Body of pancreas (tissue), 4 donors: ENCODE results near the gene CD164L2. TPM values are rescaled to one million over a fixed set of nuclear protein-coding genes. Genes with fewer than 3 reads are reported as not detected.

Experiments
- ATAC-seq: fragments of 150-250 bp; one replicate; pipeline ENCODE4 v1.9.1; 2016
- DNase-seq, 4 donors: peaks; one replicate each; pipeline ENCODE4 v3.0.0-alpha.2; 2019
- H3K27ac ChIP-seq, 4 donors: fragments of 200-600 bp; sonication (generic); 1 replicate in 3 of 4; 2 replicates in 1 of 4; pipeline versions ENCODE4 v1.5.1 to v1.6.1; 2016 to 2019; ENCODE audit warnings: mild to moderate bottlenecking in 1 of 4, mixed read lengths in 1 of 4, moderate library complexity in 1 of 4
- H3K27me3 ChIP-seq, 2 donors: fragments of 200-600 bp; sonication (generic); one replicate each; pipeline ENCODE4 v1.6.0; 2016; ENCODE audit warnings: mild to moderate bottlenecking in 1 of 2
- H3K36me3 ChIP-seq, 2 donors: fragments of 200-600 bp; sonication (generic); replicated peaks in 1 of 2; 2 replicates each; pipeline ENCODE4 v1.5.1; 2016; ENCODE audit warnings: low read depth in 2 of 2; ENCODE audit not compliant: insufficient read depth in 1 of 2
- H3K4me1 ChIP-seq: fragments of 200-600 bp; sonication (generic); one replicate; pipeline ENCODE4 v1.6.0; 2016
- H3K4me3 ChIP-seq, 2 donors: fragments of 200-600 bp; sonication (generic); 1 replicate in 1 of 2; 2 replicates in 1 of 2; pipeline ENCODE4 v1.5.1; 2016 to 2019
- H3K9me3 ChIP-seq, 3 donors: fragments of 200-600 bp; sonication (generic); 1 replicate in 2 of 3; 2 replicates in 1 of 3; pipeline ENCODE4 v1.5.1; 2016
- POLR2A ChIP-seq, 3 donors: fragments of 450-650 bp; IDR thresholded peaks; one replicate each; pipeline ENCODE4 v1.6.1; 2016; ENCODE audit warnings: antibody characterized with exemption in 3 of 3, mild to moderate bottlenecking in 2 of 3
- WGBS, 2 donors: methylation state at CpG; one replicate each; pipeline ENCODE4 v1.1.5; 2017; 5-methylcytosine and 5-hydroxymethylcytosine counted together
- intact Hi-C: fragments of 100-400 bp; cut with DNase I; formaldehyde crosslinking; loops from one replicate; pipeline ENCODE4 v1.15.1; 2023
- total RNA-seq, 2 donors: library from RNA; depleted of rRNA; stranded (reverse); fragments of >200 nt; gene quantifications; one replicate each; pipeline ENCODE4 v1.1.0, GENCODE V29; 2016
- TF ChIP-seq, protein P1 (sequence below), 7 experiments: fragments of 450-650 bp in 4 of 7; fragments of 200-600 bp in 3 of 7; sonication (generic) in 3 of 7; IDR thresholded peaks; one replicate each; pipeline ENCODE4 v1.5.1; 2016 to 2019; ENCODE audit warnings: antibody characterized with exemption in 7 of 7

Gene CD164L2
- total RNA-seq, 2 donors from 2014 or later = 1.3 TPM; not detected in 1

DNA sequence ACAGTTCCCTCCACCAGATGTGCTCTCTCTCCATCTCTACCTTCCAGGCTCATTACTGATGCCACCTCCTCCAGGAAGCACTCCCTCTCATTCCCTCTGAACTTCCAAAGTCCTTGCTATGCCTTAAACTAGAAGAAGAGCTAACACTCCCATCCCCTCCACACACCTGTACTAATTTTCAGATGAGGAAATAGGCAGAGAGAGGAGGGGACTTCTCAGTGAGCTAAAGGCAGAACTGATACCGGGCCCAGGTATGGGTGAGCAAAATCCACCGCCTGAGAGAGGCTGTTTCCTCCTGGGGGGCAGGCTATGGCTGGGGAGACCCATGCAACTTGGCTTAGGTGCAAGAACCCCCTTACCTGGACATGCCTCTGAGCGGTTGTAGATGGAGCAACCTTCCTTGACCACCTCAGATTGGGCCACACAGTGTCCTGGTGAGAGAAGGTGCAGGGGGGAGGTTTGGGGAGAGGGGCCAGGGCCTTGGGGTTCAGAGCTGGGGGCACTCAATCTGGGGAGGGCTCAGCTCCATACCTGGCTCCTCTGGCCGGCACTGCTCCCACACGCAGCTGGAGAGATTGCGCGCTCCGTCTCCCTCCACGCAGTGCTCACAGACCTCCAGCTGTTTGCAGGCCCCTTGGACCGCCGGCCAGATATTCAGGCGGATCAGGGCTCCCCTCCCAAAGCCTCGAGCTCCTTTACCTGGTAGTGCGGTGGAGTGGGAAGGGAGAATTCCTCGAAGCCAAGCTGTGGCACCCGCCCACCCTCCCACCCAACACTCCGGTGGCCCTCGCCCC is 967 bp downstream of the CD164L2 start:
- DNase-seq = no peak
- no peak overlapping the region for H3K27ac ChIP-seq
- no peaks in the 10 kb centered on the region for H3K9me3 ChIP-seq
- H3K4me3 ChIP-seq = no peak overlapping the region
- no peak for ATAC-seq
- H3K36me3 ChIP-seq = no peaks in the 10 kb centered on the region
- 77 to 84% methylated on average over 10 to 18 of the region's 18 CpGs for WGBS, 2 donors
- peaks cover 12% of the 10 kb centered on the region for H3K4me1 ChIP-seq
- TF ChIP-seq POLR2A (IDR thresholded peaks at IDR 0.05) = no peak
- TF ChIP-seq, protein P1, sequence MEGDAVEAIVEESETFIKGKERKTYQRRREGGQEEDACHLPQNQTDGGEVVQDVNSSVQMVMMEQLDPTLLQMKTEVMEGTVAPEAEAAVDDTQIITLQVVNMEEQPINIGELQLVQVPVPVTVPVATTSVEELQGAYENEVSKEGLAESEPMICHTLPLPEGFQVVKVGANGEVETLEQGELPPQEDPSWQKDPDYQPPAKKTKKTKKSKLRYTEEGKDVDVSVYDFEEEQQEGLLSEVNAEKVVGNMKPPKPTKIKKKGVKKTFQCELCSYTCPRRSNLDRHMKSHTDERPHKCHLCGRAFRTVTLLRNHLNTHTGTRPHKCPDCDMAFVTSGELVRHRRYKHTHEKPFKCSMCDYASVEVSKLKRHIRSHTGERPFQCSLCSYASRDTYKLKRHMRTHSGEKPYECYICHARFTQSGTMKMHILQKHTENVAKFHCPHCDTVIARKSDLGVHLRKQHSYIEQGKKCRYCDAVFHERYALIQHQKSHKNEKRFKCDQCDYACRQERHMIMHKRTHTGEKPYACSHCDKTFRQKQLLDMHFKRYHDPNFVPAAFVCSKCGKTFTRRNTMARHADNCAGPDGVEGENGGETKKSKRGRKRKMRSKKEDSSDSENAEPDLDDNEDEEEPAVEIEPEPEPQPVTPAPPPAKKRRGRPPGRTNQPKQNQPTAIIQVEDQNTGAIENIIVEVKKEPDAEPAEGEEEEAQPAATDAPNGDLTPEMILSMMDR (IDR thresholded peaks at IDR 0.05) = no peak
- intact Hi-C loops = no loop called here
- no peaks in the 10 kb centered on the region for H3K27me3 ChIP-seq

DNA sequence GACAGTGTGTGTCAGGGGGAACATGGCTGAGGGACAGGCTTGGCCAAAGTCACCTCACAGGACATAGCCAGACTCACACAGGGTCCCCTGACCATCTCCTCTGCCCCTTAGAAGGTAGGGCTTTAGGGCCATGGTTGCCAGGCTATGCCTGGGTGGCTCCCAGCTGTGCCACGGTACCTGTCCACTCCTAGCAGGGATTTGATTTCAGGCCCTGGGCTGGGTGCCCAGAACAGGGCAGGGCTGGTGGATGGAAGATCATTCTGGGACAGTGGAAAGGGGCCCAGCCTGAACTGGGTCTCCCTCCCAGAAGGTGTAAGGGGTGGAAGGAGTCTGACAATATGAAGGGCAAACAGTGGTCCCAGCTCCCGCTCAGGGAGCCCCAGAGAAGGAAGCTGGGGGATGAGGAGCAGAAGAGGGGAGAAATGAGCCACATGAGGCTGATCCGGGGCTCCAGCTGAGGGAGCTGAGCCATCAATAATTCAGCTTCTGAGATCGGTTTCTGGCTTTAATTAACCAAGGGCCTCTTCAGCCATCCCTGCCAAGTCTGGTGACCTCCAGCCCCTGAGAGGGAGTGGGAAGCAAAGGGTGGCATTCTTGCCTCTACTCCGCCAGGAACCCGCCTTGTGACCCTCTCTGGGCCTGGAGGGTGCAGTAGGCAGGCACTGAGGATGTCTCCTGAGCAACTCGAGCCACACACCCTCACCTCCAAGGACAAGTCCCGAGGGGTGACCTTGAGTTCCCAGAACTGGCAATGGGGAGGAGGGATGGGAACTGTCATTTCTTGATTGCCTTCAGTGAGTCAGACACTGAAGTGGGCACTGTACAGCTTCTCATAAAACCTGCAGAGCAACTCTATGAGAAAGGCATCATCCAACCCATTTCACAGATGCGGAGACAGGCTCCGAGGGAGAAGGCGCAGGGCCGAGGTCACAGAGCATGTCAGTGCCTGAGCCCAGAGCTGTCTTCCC is 2.1 kb downstream of the CD164L2 start:
- Histone ChIP-seq H3K9me3 (no peaks in the 10 kb centered on the region), H3K4me3 (no peak overlapping the region), H3K27ac (no peak overlapping the region), H3K27me3 (no peaks in the 10 kb centered on the region), H3K4me1 (peaks cover 12% of the 10 kb centered on the region), H3K36me3 (no peaks in the 10 kb centered on the region)
- intact Hi-C loops = no loop called here
- DNase-seq = no peak
- ATAC-seq = no peak
- WGBS, 2 donors = 67% methylated on average over 10 to 12 of the region's 12 CpGs
- TF ChIP-seq, protein P1 (IDR thresholded peaks at IDR 0.05) = no peak
- TF ChIP-seq POLR2A (IDR thresholded peaks at IDR 0.05) = no peak

DNA sequence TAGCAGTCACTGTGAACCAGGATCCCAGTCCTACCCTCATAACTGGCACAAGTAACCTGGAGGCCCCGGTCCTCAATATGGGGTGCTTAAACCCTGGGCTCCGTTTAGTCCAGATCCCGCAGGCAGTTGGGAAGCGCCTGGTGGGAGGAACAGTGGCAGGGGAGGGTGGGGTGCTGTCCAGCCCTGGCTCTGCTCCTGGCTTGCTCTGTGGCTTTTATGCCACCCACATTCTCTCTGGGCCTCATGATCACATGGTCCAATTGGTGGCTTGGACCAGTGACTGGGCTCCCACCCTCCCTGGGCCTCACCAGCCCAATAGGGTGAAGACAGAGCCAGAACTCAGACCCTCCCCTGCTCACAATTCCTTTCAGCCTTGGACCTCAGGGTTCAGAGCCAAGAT is 2.9 kb downstream of the CD164L2 start:
- intact Hi-C loops = no loop called here
- ATAC-seq (no peak), DNase-seq (no peak)
- Histone ChIP-seq H3K36me3 (no peaks in the 10 kb centered on the region), H3K27ac (no peak overlapping the region), H3K9me3 (no peaks in the 10 kb centered on the region), H3K4me1 (peaks cover 12% of the 10 kb centered on the region), H3K4me3 (no peak overlapping the region), H3K27me3 (no peaks in the 10 kb centered on the region)
- 94% methylated on average over 3 of the region's 4 CpGs; no CpG with 5 or more reads in 1 of the 2 donors for WGBS, 2 donors
- no peak for TF ChIP-seq POLR2A (IDR thresholded peaks at IDR 0.05)
- TF ChIP-seq, protein P1 (IDR thresholded peaks at IDR 0.05) = no peak

DNA sequence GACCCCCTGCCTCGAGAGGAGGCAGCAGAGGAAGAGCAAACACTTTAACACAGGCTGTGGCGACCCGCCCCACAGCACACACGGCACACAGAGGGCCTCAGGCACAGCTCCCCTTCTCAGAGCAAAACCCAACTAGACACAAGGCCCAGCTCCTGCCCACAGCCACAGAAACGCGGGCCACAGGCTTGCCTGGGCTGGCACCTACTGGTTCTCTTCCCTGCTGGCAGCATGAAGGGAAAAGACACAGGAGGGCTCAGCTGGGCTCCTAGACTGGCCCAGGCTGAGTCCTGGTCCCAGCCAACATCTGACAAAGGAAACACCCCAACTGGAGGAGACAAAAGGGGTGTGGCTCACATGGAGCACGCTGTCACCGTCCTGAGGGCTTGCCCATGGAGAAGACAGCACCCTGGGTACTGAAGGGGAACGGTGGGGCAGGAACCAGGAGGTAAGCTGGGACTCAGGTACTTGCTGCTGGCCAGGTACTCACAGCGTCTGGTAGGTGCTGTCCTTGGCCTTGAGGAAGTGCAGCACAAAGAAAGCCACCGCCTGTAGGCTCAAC is 3.5 kb downstream of the CD164L2 start:
- intact Hi-C loops = no loop called here
- no peak overlapping the region for H3K4me3 ChIP-seq
- ATAC-seq (no peak), DNase-seq (no peak)
- no peaks in the 10 kb centered on the region for H3K9me3 ChIP-seq
- peaks cover 12% of the 10 kb centered on the region for H3K4me1 ChIP-seq
- TF ChIP-seq, protein P1 (IDR thresholded peaks at IDR 0.05) = no peak
- no peak for TF ChIP-seq POLR2A (IDR thresholded peaks at IDR 0.05)
- H3K27ac ChIP-seq = no peak overlapping the region
- H3K36me3 ChIP-seq = no peaks in the 10 kb centered on the region
- WGBS, 2 donors = 79 to 84% methylated on average over 3 to 10 of the region's 11 CpGs
- no peaks in the 10 kb centered on the region for H3K27me3 ChIP-seq
